Renal cortical epithelial cell (primary cell): Measurements from ENCODE around the gene LDB2. TPM values are rescaled to one million over a fixed set of nuclear protein-coding genes. Genes with fewer than 3 reads are reported as not detected.
A peak's percentile ranks its signal among the peaks of the same experiment; 100 is the strongest.

Experiments used
- DNase-seq: peaks from one replicate; pipeline ENCODE4 v3.0.0-alpha.2; 2011; ENCODE audit warnings: low read depth
- total RNA-seq: library from RNA; depleted of rRNA; stranded (reverse); fragments of >200 nt; gene quantifications from 2 replicates; pipeline ENCODE4 v1.2.3, GENCODE V29; 2014

LDB2 gene
- total RNA-seq, 1 donor from 2014 or later = 0.99 TPM

DNA sequence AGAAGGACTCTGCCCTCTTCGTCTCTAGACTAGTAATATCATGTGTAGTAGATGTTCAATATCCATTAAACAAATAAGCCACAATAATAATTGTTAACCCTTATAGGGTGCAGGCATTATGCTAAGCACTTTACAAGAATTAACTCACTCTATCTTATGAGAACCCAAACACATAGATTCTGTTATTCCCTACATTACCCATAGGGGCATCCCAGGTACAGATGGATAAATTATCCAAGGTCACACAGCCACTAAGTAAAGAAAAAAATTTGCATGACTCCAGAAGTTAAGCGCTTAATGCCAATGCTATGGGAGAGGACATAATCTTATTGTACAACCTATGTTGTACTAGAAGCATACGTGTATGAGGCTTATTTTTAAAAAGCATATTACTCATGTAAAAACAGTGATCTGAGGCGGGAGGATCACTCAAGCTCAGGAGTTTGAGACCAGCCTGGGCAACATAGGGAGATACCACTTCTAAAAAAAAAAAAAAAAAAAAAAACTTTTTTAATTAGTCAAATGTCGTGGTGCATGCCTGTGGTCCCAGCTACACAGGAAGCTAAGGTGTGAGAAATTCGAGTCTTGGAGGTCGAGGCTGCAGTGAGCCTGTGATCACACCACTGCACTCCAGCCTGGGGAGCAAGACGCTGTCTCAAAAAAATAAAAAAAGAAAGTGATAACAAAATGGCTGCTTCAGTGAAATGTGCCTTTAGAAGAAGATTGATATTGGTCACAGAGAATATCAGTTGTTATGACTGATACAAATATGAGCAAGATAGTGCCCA lies 13.6 kb downstream of the LDB2 start:
- DNase-seq = no peak

DNA sequence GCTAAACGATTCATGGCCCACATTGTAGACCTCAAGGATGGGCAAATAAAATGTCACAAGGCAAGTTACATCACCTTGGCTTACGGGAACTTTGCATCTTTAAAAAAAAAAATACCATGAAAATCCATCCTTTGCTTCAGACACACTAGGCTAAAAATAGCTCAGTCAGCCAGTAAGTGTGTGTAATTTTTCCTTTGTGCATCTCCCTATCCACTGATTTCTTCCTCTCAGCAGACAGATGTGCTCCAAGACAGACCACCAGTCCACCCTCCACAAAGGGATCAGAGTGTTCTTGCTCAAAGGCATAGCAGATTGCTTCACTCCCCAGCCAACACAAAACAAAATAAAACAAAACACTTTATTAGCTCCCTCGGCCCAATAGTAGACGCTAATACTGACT lies 14.6 kb downstream of the LDB2 start:
- DNase-seq = no peak

DNA sequence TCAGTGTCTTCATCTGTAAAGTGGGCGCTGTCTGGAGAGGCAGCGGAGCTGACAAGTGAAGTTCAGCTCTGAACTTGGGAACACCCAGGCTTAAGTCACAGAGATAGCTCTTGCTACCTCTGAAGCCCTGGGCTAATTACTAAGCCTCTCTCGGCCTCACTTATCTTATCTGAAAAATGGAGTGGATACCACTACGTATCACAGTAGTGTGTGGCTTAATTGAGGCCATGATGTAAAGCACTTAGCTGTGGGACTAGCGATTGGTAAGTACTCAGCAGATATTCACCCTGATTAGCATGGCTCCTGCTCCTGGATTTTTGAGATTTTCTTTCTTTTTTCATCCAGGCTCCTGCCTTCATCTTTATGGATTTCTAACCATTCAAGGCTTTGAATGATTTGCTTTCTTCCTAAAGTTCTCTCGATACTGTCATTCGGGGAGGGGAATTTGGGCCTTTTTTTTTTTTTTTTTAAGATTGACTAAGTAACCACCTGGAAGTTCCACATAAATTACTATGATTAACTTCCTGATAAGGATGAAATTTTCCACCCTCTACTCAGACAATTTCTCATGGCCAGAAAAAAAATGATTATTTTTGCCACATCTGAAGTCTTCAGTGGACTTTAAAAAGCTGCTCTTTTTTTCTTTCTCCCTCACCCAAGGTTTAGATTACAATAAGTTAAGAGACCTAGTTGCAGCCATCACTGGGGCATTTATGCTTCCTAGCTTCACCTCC lies 17.1 kb downstream of the LDB2 start:
- no peak for DNase-seq

DNA sequence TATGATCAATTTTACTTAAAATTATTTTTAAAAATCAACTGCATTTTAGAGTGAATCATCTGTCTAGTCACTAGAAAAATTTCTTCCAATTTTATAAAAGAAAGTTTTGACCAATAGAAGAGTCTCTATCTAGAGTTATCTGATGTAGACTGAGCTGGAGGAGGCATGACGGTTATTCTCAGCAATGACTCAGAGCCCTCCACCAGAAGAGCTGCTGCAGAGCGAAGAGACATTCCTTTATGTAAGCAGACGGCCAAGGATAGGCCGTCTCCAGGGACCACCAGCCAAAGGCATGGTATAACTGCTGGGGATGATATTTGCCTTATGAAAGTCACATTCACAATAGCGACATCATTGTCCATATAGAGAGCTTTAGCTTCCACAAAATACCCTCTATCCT lies 23.0 kb downstream of the LDB2 start:
- no peak for DNase-seq

DNA sequence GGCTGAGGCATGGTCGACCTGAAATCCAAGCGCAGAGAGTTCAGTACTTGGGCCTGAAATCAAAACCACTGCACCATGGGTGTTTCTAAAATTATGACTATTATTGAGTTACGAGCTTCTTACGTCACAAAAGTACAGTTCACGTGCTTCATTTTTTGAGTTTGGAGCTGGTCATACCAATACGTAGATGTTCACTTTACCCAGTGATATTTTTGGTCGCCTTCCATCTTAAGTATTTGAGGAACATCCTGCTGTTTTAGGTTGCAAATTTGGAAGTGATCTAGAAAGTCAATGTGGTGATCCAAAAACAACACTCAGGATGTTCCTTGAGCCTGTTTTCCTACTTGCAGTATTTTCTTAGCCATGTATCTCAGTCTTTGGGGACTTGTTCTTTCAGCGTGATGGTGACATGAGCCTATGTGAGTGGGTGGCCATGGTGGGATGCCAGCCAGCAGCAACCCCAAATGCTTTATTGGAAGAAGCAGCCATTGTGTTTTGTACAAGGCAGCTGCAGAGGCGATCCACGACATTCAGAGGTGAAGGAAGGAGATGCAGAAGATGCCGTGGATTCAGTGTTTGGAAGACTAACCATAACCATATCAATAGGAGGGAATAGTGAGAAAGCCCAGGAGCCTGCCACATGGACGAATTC lies 28.7 kb downstream of the LDB2 start:
- no peak for DNase-seq

DNA sequence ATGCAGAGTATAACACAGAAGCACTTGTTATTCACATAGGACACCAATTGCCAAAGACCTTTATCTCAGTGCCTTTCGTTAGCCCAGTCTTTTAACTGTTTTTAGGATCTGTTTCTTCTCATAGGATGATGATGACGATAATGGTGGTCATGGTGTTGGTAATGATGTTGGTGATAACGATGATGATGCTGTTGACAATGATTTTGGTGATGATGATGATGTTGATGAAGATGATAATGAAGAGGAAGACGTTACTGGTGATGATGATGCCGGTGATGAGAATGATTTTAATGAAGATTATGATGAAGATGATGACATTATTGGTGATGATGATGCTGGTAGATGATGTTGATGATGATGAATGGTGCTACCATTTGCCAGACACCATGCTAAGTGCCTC lies 29.8 kb downstream of the LDB2 start:
- no peak for DNase-seq

DNA sequence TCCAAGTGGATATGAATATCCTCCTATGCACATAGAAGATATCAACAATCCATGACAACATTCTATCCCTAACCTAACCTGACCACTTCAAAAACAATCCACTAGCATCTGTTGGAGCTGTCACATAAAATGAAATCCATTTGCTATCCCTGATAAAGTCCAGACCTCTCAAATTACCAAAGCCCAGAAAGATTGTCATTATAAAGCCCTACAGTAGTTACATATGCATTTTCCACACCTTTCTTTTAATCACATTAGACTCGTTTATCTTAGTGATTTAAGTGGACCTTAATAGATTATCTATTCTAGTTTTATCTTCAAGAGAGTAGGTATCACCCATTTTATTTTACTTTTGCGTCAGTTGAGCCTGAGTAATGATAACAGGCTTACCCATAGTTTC lies 30.6 kb downstream of the LDB2 start:
- no peak for DNase-seq

DNA sequence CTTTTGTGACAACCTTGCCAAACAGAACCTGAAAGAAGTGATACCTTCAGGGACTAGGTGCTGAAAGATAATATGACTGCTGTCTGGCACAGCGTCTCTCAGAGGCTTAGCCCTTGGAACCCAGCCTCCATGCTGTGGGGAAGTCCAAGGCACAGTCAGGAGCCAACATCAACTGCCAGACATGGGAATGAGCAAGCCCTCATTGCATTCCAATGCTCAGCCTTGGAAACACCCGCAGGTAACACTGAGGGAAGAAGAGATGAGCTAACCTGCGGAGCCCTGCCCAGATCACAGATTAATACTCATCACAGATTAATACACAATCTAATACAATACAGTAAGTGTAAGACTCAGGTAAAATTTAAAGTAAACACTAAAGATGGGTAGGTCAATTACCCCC lies 31.5 kb downstream of the LDB2 start:
- no peak for DNase-seq

DNA sequence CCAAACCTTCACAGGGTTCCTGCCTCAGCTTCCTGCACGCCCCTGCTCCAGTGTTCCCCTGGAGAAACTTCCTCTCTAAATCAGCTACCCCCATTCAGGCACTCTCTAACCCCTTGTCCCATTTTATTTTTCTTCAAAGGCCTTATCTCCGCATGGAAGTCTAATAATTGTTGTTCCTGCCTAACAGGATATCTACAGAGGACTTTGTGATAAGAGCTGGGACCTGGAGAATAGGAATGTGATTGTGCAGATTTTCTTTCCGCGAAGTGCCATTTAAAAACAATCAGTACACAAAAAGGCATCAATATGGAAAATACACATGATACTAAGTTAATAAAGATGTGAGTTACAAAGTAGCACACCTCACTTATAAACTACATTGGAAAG lies 32.6 kb downstream of the LDB2 start:
- no peak for DNase-seq

DNA sequence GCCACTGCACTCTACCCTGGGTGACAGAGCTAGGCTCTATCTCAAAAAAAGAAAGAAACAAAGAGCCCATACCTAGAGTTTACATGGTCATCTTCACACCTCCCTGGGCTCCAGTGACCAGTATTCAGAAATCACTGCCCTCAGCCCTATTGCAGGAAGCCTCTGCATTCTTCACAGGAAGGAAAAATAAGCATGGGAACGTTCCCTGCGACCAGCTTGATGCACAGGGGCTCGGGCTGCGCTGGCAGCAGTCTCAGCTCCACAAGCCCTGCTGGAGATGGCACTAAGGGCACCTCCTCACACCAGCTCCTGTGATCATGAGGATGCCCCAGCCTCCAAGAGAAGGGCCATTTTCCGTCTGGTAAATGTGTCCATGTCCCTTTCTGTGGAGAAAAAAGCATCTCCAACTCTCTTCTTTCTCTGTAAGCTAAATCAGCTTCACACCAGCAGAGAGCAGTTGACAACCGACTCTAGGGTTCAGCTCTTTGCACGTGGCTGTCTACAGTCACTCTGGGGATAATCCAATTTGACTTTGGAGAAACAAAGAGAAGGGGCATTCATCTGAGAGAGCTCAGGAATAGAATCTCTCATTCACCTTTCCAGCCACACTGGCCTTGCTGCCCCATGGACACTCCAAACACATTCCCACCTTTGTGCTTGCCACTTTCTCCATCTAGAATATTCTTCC lies 33.1 kb downstream of the LDB2 start:
- DNase-seq = no peak

DNA sequence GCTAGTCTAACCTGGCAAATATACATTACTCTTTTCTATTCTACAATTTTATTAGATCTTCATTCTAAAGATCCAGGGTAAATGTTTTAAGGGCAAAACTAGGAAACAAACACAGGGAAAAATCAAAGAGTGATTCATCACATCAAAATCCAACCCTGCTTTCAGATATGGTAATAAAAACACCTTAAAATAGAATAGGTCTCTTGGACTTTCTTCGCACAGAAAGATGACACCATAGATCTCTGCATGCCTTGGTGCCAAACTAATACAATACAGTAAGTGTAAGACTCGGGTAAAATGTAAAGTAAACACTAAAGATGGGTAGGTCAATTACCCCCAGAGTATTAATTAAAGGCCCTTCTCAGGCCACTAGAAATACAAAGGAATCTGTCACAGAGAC lies 34.2 kb downstream of the LDB2 start:
- no peak for DNase-seq

DNA sequence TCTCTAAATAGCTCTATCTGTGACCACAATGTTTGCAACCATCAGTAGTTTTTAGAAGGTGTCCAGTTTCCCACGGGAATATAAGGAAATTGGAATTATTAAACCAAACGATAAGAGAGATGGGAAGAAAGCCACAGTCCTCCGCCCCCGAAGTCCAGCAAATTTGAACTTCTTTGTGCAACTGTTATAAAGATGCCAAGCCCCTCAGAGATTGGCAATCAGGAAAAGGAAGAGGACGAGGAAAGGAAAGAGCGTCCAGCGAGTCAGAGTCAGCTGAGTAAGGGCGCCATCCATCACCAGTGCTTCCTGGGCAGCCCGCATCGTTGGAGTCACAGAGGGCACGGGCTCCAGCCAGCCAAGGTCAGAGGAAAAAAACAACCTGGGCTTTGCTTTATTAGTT lies 35.7 kb downstream of the LDB2 start:
- no peak for DNase-seq

DNA sequence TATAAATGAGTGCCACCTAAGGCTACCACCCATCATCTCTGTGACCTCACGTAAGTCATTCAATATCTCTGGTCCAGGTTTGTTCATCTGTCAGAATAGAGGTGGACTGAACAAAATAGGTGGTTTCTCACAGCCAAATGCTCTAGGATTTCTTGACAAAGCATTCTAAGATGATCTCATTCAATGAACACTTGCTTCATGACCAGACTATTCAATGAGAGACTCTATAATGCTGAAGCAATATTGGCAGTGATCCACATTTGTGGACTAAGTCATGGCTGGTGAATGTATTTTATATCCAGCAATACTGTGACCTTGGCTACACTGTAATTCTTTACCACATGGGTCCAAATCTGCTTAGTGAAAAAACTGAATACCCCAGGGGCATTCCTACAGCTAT lies 37.9 kb downstream of the LDB2 start:
- peak; percentile 48 for DNase-seq

DNA sequence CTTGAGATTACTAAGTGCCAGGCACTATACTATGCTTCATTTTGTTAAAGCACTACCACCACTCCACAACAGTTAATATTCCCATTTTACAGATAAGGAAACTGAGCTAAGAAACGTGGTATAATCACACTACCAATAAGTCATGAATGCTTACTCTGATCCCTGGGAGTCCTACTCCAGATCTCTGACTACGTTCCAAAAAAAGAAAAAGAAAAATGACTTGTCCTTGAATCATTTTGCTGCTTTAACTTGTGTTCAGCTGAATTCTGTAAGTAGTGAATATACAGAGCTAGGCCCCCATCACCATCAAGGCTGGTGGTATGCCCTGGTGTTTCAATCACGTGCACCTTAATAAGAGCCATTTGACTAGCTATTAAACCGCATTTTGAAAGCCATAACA lies 39.4 kb downstream of the LDB2 start:
- no peak for DNase-seq

DNA sequence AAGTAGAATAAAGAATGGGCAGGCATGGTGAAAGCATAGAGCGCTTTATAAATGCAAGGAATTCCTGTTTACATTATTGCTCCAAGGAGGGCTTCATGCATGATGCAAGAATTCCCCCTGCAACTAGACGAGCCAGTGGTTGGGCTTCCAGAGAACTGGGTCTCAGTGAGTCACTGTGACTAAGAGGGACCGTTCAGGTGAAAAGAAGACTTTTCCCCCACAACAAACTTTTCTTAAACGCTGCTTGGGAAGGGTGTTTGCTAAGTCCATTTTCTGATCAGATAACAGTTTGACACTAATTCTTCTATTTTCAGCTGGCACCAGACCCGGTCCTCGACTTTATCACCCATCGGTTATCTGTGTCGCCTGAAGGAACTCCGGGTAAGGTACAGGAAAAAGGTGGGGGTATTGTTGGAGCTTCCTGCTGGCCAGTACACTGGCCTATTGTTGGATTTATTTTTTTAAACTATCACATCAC lies 40.1 kb downstream of the LDB2 start:
- DNase-seq = peak; percentile 47

DNA sequence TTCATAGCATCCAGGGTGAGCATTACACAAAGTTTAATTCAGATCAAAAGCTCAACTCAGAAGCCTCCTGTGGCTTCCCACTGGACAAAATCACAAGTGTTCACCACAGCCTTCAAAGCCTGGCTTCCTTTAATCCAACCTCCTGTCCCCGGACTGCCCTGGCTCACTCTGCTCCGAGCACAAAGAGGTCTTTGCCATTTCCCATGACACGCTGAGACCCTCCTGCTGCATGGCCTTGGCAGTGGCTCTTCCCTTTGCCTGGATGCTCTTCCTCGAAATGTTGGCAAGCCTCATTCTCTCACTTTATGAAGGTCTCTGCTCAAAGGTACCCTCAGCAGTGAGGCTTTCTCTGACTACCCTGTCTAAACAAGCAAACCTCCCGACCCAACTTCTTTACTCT lies 41.0 kb downstream of the LDB2 start:
- no peak for DNase-seq

DNA sequence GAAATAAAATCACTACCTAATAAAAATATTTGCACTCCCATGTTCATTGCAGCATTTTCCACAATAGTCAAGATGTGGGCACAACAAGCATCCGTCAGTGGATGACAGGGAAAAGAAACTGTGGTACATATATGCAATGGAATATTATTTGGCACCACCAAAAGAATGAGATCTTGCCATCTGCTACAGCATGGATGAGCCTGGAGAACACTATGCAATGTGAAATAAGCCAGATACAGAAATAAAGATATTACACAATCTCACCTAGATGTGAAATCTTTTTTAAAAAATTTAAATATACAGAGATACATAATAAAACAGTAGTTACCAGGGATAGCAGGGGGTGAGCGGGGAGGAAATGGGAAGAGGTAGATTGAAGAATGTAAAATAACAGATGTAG lies 44.8 kb downstream of the LDB2 start:
- no peak for DNase-seq

DNA sequence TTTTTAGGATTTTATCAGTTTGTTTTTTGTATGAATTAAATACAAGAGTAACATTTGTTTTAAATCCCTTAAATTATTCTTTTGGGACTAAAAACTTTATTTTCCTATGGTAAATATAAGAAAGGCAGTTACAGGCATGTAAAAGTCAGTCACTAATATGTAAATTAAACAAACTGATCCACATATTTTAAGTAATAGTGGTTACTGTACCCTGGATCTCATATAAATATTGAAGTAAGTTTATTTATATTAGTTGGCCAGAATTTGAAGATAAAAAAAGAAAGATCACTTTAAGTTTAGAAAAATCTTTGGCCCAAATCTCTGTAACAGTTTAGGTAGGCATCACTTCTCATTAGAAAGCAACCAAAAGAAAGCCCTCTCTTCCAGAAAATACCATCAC lies 45.8 kb downstream of the LDB2 start:
- no peak for DNase-seq

DNA sequence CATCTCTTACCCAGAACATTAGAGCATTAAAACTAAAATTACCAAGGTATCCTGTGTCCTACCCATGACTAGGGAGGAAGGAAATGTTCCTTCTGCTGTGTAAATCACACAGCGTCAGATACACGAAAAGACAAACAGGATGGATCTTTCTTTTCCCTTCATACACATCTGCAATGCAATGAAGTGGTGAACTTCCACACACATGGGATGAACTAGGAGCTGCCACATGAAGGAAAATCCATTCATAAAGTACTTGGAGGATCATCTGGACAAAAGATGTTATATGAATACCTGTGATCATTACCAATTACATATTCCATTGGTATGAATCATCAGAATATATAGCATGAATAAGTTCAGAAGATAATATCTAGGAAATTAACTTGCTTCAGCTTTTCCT lies 46.2 kb downstream of the LDB2 start:
- DNase-seq = no peak

DNA sequence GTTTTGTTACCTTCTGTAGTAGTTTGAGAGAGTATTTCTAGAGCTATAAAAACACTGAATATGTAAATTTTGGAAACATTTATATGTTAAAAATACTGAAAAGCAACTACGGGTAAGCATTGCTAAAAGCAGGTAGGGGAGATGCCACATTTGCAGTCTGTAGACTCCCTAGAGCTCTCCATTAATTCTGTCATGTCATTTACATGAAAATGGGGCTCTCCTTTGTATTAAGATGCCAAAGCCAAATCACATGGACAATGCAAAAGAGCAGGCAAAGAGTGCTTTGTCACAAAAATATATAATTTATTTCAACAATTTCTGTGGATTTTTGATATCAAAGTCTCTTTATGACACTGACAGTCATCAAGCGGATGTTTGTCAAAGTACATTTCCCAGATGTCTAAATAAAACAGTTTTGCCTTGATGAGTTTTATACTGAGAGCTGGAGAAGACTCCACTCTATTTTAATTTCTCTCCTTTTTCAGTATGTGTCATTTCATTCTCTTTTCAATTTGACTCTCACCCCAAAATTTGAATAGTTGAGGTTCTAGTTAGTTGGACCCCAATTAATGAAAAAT lies 51.8 kb downstream of the LDB2 start:
- no peak for DNase-seq

DNA sequence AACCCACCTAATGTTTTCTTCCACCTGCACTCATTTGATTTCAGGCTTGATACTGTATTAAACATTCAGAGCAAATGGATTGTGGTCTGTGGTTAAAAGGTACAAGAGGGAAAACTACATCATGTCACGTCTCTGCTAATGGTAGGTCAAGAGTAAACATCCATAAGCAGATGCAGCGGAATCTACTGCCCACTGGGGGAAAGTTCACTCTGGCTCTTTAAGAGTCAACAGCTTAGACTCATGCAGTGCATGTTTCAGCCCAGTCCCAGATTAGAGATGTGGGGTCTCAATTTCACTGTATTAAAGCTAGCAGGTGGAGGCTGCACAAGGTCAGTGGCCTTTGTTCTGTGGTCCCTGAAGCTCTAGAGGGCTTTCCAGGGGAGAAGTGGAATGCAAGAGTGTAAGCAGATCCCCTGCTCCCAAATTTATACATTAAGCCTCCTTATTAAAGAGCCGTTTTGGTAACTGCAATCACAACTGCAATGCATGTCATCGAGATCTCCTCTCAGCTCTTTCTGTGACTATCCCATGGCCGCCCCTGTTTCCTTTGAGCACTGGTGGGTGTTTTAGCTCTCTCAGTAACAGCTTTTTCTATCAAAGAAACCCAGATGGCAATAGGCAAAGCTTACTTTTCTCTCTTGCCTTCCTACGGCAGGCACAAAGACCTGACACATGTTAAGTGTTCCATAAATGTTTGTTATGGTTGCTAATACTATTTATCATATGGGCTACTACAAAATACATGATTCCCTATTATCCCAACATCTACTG lies 53.4 kb downstream of the LDB2 start:
- DNase-seq = peak; percentile 68
